Tibial nerve (tissue), 4 donors: Measurements from ENCODE around the gene MANSC1.

Source experiments
- CTCF ChIP-seq, 5 experiments: fragments of 200-600 bp in 3 of 5; fragments of 450-650 bp in 2 of 5; sonication (generic) in 3 of 5; IDR thresholded peaks; one replicate each; pipeline ENCODE4 v1.5.1; 2016 to 2019; ENCODE audit warnings: antibody characterized with exemption in 5 of 5, mild to moderate bottlenecking in 3 of 5, moderate library complexity in 2 of 5
- EP300 ChIP-seq, 2 donors: sonication (generic); formaldehyde crosslinking; IDR thresholded peaks; one replicate each; pipeline ENCODE4 v1.6.1; 2017; ENCODE audit warnings: antibody characterized with exemption in 2 of 2, mild to moderate bottlenecking in 1 of 2
- POLR2A ChIP-seq, 2 donors: fragments of 450-650 bp; IDR thresholded peaks; one replicate each; pipeline ENCODE4 v1.6.1; 2017; ENCODE audit warnings: antibody characterized with exemption in 2 of 2, mild to moderate bottlenecking in 2 of 2, moderate library complexity in 2 of 2

- no peak for TF ChIP-seq CTCF (IDR thresholded peaks at IDR 0.05)
- TF ChIP-seq POLR2A (IDR thresholded peaks at IDR 0.05), result no peak
- TF ChIP-seq EP300 (IDR thresholded peaks at IDR 0.05), result no peak
These were observed 34.7 kb upstream of the MANSC1 start for GRCh38 chr12:12384571-12385340.
